C4-2B (cell line): Measurements from ENCODE around the gene TRIAP1.

Experiments
- H3K27ac ChIP-seq: fragments of 450-650 bp; 2 replicates; pipeline ENCODE4 v1.5.1; 2017
- CTCF ChIP-seq: fragments of 450-650 bp; conservative IDR thresholded peaks from 2 replicates; pipeline ENCODE4 v1.5.1; 2017; ENCODE audit warnings: mild to moderate bottlenecking
- ZFX ChIP-seq: fragments of 450-650 bp; IDR thresholded peaks from 2 replicates; pipeline ENCODE4 v1.6.1; 2017

Gene TRIAP1

GRCh38 chr12:120485961-120486881 is 40.0 kb upstream of the TRIAP1 start:
- no peak overlapping the region for H3K27ac ChIP-seq
- no peak for TF ChIP-seq CTCF
- no peak for TF ChIP-seq ZFX

GRCh38 chr12:120483621-120484020 is 37.4 kb upstream of the TRIAP1 start:
- H3K27ac ChIP-seq, result no peak overlapping the region
- TF ChIP-seq ZFX (no peak), CTCF (no peak)

GRCh38 chr12:120481022-120481767 is 35.0 kb upstream of the TRIAP1 start:
- no peak for TF ChIP-seq CTCF
- no peak for TF ChIP-seq ZFX
- H3K27ac ChIP-seq, result no peak overlapping the region

- TF ChIP-seq CTCF, result no peak
- no peak for TF ChIP-seq ZFX
- H3K27ac ChIP-seq, result peak overlapping the region; percentile 11; the same call in 1 of the 2 replicates
Observed at GRCh38 chr12:120480211-120480610, 34.0 kb upstream of the TRIAP1 start.

GRCh38 chr12:120479458-120479857 is 33.3 kb upstream of the TRIAP1 start:
- TF ChIP-seq ZFX, result no peak
- TF ChIP-seq CTCF, result no peak
- no peak overlapping the region; the same call in 1 of the 2 replicates for H3K27ac ChIP-seq

- TF ChIP-seq CTCF (no peak), ZFX (no peak)
Observed at GRCh38 chr12:120475643-120476042, 29.5 kb upstream of the TRIAP1 start.

GRCh38 chr12:120474616-120474960 is 28.4 kb upstream of the TRIAP1 start:
- peak overlapping the region; percentile 74 for H3K27ac ChIP-seq
- TF ChIP-seq ZFX (no peak), CTCF (no peak)

More at GRCh38 chr12:120475643-120476042, 29.5 kb upstream of the TRIAP1 start:
- H3K27ac ChIP-seq, result no peak overlapping the region
